ENCODE data around the gene ZNF35.
"Not testable (repeated sequence)": the region's sequence is repeated elsewhere in the genome, so short reads cannot be mapped to it uniquely, and the experiment has no call there.

The ZNF35 gene

DNA sequence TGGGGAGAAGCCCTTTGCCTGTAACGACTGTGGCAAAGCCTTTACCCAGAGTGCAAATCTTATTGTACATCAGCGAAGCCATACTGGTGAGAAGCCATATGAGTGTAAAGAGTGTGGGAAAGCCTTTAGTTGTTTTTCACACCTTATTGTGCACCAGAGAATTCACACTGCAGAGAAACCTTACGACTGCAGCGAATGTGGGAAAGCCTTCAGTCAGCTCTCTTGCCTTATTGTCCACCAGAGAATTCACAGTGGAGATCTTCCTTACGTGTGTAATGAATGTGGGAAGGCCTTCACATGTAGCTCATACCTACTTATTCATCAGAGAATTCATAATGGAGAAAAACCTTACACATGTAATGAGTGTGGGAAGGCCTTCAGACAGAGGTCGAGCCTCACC, 10.9 kb downstream of the ZNF35 start:
- no peak for TF ChIP-seq TAF1 (IDR thresholded peaks at IDR 0.05; ENCODE audit: borderline replicate concordance, low read depth, low read length)
- no peak for TF ChIP-seq POLR2A (IDR thresholded peaks at IDR 0.05; ENCODE audit: low read depth, low read length)
- no peak for TF ChIP-seq POLR2AphosphoS5 (IDR thresholded peaks at IDR 0.05; ENCODE audit: low read depth, low read length)
- FAIRE-seq (no peak), DNase-seq (ENCODE audit: insufficient read length) (no peak)

DNA sequence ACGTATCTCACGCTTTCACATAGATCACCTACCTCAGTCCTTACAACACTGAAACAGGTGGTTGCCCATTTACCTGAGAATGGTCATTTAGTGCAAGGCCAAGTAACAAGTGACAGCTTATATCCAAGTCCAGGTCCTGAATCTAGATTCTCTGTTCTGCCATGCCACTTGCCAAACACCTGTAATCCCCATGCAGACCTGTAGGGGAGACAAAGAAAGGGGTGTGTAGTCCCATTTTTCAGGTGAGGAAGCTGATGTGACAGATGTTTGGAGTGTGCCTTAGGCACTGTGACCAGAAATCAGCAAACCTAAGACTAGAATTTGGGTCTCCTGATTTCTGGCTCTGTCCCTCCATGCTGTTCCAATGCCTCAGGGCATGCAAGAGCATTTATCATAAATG, 12.7 kb downstream of the ZNF35 start:
- TF ChIP-seq POLR2AphosphoS5 (IDR thresholded peaks at IDR 0.05; ENCODE audit: low read depth, low read length) (no peak), POLR2A (IDR thresholded peaks at IDR 0.05; ENCODE audit: low read depth, low read length) (no peak), TAF1 (IDR thresholded peaks at IDR 0.05; ENCODE audit: borderline replicate concordance, low read depth, low read length) (no peak)
- no peak for DNase-seq (ENCODE audit: insufficient read length)
- FAIRE-seq: no peak

- DNase-seq (ENCODE audit: insufficient read length) (no peak), FAIRE-seq (no peak)
- TF ChIP-seq TAF1 (IDR thresholded peaks at IDR 0.05; ENCODE audit: borderline replicate concordance, low read depth, low read length) (no peak), POLR2A (IDR thresholded peaks at IDR 0.05; ENCODE audit: low read depth, low read length) (no peak), POLR2AphosphoS5 (IDR thresholded peaks at IDR 0.05; ENCODE audit: low read depth, low read length) (no peak)
Observed at GRCh38 chr3:44665173-44665572, 16.6 kb downstream of the ZNF35 start.

DNA sequence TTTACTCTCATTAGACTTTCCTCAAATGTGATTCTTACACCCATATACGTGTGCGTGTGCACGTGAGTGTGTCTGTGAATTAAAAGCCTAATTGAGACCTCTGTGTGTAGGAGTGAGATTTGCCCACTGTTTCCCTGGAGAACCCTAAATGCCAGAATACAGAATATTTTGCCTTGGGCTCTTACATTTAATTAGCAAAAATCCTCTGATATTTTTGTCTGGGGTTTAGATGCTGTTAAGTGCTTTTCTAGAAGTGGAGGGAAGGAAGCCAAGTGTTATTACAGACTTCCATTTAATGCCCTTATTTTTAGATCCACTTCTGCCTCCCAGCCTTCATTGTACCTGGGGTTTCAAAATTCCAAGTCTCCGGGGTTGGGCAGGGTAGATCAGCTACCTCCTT, 17.8 kb downstream of the ZNF35 start:
- FAIRE-seq (no peak), DNase-seq (ENCODE audit: insufficient read length) (no peak)
- TF ChIP-seq TAF1 (IDR thresholded peaks at IDR 0.05; ENCODE audit: borderline replicate concordance, low read depth, low read length) (no peak), POLR2AphosphoS5 (IDR thresholded peaks at IDR 0.05; ENCODE audit: low read depth, low read length) (no peak), POLR2A (IDR thresholded peaks at IDR 0.05; ENCODE audit: low read depth, low read length) (no peak)

DNA sequence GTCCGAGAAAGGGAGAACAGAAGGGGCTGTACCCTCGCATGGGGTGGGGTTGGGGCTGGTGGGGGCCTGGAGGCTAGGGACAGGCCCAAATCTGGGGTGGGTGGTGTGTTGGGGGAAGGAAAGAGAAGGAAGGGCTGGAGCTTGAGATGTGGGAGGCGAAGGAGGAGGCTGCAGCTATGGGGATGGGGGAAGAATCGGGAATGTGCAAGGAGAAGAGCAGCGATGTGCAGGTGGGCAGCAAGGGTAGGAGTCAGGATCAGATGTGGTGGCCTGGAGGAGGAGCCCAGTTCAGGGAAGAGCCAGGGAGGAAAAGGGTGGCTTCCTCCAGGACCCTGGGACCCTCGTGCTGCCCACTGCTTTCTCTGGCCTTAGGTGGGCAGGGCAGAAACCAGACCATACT, 21.2 kb downstream of the ZNF35 start:
- DNase-seq (ENCODE audit: insufficient read length) (no peak), FAIRE-seq (no peak)
- TF ChIP-seq POLR2A (IDR thresholded peaks at IDR 0.05; ENCODE audit: low read depth, low read length) (no peak), POLR2AphosphoS5 (IDR thresholded peaks at IDR 0.05; ENCODE audit: low read depth, low read length) (0 out of 2 replicates have a peak, but pooled peaks have one; percentile 41)

- not testable (repeated sequence) for FAIRE-seq; DNase-seq (ENCODE audit: insufficient read length)
Observed at GRCh38 chr3:44673466-44673865, 24.9 kb downstream of the ZNF35 start.

GRCh38 chr3:44674211-44674610, 25.7 kb downstream of the ZNF35 start:
- TF ChIP-seq POLR2A (IDR thresholded peaks at IDR 0.05; ENCODE audit: low read depth, low read length) (no peak), TAF1 (IDR thresholded peaks at IDR 0.05; ENCODE audit: borderline replicate concordance, low read depth, low read length) (no peak), POLR2AphosphoS5 (IDR thresholded peaks at IDR 0.05; ENCODE audit: low read depth, low read length) (no peak)
- no peak for DNase-seq (ENCODE audit: insufficient read length)
- FAIRE-seq: no peak

DNA sequence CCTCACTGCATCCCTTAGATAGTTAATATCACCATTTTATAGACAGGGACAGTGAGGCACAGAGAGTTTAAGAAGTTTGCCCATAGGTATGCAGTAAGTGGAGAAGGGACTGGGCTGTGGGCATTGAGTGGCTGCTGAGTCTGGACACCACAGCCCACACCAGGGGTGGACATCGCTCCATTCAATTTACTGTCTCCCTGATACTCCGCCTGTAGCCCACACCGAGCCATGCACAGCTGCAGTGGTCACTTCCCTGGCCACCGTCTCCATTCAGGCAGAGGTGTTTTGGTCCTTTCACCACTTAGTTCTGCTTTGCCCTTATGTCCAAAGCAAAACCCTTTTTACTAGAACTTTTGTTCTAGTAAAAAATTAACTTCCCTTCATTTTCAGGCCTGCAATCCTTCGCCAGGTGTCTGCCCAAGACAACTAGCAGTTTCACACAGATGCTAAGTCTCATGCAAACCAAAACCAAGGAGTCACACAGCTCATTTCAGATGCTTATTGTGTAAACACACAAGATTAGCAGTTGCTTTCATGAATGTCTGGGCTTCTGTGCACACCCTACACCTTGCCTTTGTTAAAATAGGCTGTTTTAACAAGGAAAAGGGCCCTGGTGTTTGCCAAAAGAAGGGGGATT, 30.1 kb downstream of the ZNF35 start:
- TF ChIP-seq POLR2A (IDR thresholded peaks at IDR 0.05; ENCODE audit: low read depth, low read length) (no peak), TAF1 (IDR thresholded peaks at IDR 0.05; ENCODE audit: borderline replicate concordance, low read depth, low read length) (no peak), POLR2AphosphoS5 (IDR thresholded peaks at IDR 0.05; ENCODE audit: low read depth, low read length) (no peak)
- no peak for FAIRE-seq
- DNase-seq (ENCODE audit: insufficient read length): no peak

DNA sequence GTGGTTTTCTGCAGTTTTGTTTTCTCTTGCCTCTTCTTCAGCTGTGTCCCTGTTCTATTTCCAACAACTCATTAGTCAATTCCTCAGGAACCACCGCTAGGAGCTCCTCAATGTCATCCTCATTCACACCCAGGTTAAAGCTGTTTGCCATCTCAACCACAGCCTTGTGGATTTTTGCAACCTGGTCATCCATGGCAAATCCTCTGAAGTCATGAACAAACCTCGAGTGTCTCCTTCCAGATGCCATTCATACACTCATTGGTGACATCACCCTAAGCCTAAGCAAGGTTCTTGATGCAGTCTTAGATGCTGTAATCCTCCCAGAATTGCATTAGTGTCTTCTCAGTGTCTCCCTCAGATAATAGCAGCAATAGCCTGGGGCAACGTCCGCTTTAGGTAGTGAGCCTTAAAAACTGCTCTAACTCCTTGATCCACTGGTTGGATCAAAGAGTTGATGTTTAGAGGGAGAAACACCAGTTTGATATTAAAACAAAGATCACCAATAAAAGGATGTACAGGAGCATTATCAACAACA, 32.5 kb downstream of the ZNF35 start:
- TF ChIP-seq POLR2A (IDR thresholded peaks at IDR 0.05; ENCODE audit: low read depth, low read length) (no peak), TAF1 (IDR thresholded peaks at IDR 0.05; ENCODE audit: borderline replicate concordance, low read depth, low read length) (no peak), POLR2AphosphoS5 (IDR thresholded peaks at IDR 0.05; ENCODE audit: low read depth, low read length) (no peak)
- no peak for FAIRE-seq
- DNase-seq (ENCODE audit: insufficient read length): no peak

DNA sequence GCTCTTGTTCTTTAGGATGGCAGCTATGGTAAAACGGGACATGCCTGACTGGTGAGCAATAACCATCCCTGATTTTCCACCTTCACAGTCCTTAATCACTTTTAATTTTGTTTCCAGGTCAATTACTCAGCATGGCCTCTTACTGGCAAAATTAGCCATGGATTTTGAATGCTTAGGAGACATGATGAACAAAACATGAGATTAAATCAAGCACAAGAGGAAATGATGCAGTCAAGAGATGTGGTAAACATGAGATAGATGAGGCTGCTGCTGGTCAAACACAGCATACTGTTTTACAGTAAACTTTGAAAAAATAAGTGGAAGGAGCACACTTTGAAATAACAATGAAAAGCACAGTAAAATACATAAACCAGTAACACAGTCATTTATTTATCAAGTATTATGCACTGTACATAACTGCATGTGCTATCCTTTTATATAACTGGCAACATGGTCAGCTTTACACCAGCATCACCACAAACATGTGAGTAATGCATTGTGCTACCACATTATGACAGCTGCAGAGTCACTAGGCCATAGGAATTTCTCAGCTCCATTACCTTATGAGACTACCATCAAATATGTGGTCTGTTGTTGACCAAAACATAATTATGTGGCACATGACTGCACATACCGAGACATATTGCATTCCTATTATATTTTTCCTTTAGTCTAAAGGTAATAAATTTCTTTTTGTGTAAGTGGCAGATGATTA, 33.8 kb downstream of the ZNF35 start:
- FAIRE-seq: no peak
- DNase-seq (ENCODE audit: insufficient read length): no peak
- TF ChIP-seq TAF1 (IDR thresholded peaks at IDR 0.05; ENCODE audit: borderline replicate concordance, low read depth, low read length): no peak
- TF ChIP-seq POLR2A (IDR thresholded peaks at IDR 0.05; ENCODE audit: low read depth, low read length): no peak
- TF ChIP-seq POLR2AphosphoS5 (IDR thresholded peaks at IDR 0.05; ENCODE audit: low read depth, low read length): no peak

DNA sequence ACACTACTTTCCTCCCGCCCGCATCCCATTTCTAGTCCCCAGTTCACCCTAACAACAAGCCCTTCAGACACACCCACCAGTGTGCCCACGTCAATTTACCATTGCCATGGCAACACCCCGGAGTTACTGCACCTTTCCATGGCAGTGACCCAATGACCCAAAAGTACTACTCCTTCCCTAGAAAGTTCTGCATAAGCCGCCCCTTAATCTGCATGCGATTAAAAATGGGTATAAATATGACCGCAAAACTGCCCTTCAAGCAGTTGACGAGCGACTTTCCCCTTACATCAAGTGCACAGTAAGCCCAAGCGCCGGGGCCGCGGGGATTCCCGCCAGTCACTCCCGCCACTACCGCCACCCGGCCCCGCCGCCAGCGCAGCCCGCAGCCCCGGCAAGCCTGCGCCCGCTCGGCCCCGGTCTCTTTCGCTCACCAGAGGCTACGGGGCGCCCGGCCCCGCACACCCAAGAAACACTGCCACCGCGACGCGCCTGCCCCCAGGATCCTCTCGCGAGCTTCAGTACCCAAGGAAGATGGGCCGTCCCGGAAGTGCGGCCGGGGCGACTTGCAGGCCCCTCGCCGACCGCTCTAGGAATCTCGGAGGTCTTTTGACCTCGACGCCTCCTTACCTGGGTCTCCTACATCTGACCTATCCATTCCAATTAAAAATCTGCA, 36.7 kb downstream of the ZNF35 start:
- DNase-seq (ENCODE audit: insufficient read length) (peak; percentile 65), FAIRE-seq (peak; percentile 56)
- TF ChIP-seq TAF1 (IDR thresholded peaks at IDR 0.05; ENCODE audit: borderline replicate concordance, low read depth, low read length) (no peak; the same call in 1 of the 2 replicates), POLR2AphosphoS5 (IDR thresholded peaks at IDR 0.05; ENCODE audit: low read depth, low read length) (no peak), POLR2A (IDR thresholded peaks at IDR 0.05; ENCODE audit: low read depth, low read length) (peak; percentile 67; the same call in 1 of the 2 replicates)

- TF ChIP-seq TAF1 (IDR thresholded peaks at IDR 0.05; ENCODE audit: borderline replicate concordance, low read depth, low read length) (no peak), POLR2AphosphoS5 (IDR thresholded peaks at IDR 0.05; ENCODE audit: low read depth, low read length) (no peak), POLR2A (IDR thresholded peaks at IDR 0.05; ENCODE audit: low read depth, low read length) (no peak)
- FAIRE-seq: no peak
Observed at GRCh38 chr3:44687898-44688297, 39.4 kb downstream of the ZNF35 start.

More at GRCh38 chr3:44687898-44688297, 39.4 kb downstream of the ZNF35 start:
- DNase-seq (ENCODE audit: insufficient read length): no peak
